Liver (tissue), 9 donors: ENCODE measurements around the gene AHCY. TPM values are rescaled to one million over a fixed set of nuclear protein-coding genes. Genes with fewer than 3 reads are reported as not detected.
"Not testable (repeated sequence)": the region's sequence is repeated elsewhere in the genome, so short reads cannot be mapped to it uniquely, and the experiment has no call there.

Source experiments
- DNase-seq: peaks from one replicate; pipeline ENCODE4 v3.0.0-alpha.2; 2017; ENCODE audit warnings: low spot score
- H3K27ac ChIP-seq, 2 donors: one replicate each; pipeline ENCODE4 v1.7.0; 2013; ENCODE audit warnings: inconsistent platforms in 2 of 2, low read length in 2 of 2, control low read depth in 1 of 2, low read depth in 1 of 2, mild to moderate bottlenecking in 1 of 2
- H3K27me3 ChIP-seq, 4 donors: one replicate each; pipeline versions ENCODE4 v1.6.1 to v1.7.0; 2013; ENCODE audit warnings: low read length in 3 of 4, inconsistent platforms in 1 of 4, mild to moderate bottlenecking in 1 of 4, moderate library complexity in 1 of 4; ENCODE audit not compliant: control insufficient read depth in 4 of 4, insufficient read depth in 4 of 4
- H3K36me3 ChIP-seq, 4 donors: one replicate each; pipeline versions ENCODE4 v1.6.1 to v1.7.0; 2013; ENCODE audit warnings: low read length in 3 of 4, mild to moderate bottlenecking in 3 of 4, low read depth in 1 of 4, moderate library complexity in 1 of 4; ENCODE audit not compliant: control insufficient read depth in 4 of 4, insufficient read depth in 3 of 4
- H3K4me1 ChIP-seq, 4 donors: one replicate each; pipeline versions ENCODE4 v1.6.1 to v1.7.0; 2013; ENCODE audit warnings: low read length in 3 of 4, mild to moderate bottlenecking in 3 of 4, moderate library complexity in 1 of 4; ENCODE audit not compliant: control insufficient read depth in 4 of 4, insufficient read depth in 4 of 4
- H3K4me3 ChIP-seq, 3 donors: one replicate each; pipeline versions ENCODE4 v1.6.1 to v1.7.0; 2013; ENCODE audit warnings: low read length in 3 of 3, control low read depth in 1 of 3, low read depth in 1 of 3, mild to moderate bottlenecking in 1 of 3
- H3K9ac ChIP-seq, 2 donors: one replicate each; pipeline ENCODE4 v1.7.0; 2013; ENCODE audit warnings: low read length in 2 of 2, mild to moderate bottlenecking in 2 of 2, moderate library complexity in 2 of 2, control low read depth in 1 of 2, low read depth in 1 of 2
- H3K9me3 ChIP-seq, 4 donors: one replicate each; pipeline versions ENCODE4 v1.6.1 to v1.7.0; 2013; ENCODE audit warnings: low read length in 3 of 4; ENCODE audit not compliant: control insufficient read depth in 4 of 4
- EGR1 ChIP-seq, 2 donors: IDR thresholded peaks; 2 replicates each; pipeline ENCODE4 v1.6.1; 2016 to 2018; ENCODE audit warnings: antibody characterized with exemption in 2 of 2, low read depth in 2 of 2
- FOXA2 ChIP-seq: IDR thresholded peaks from 2 replicates; pipeline ENCODE4 v1.6.1; 2016; ENCODE audit warnings: antibody characterized with exemption
- GABPA ChIP-seq, 2 donors: IDR thresholded peaks in 1 of 2; conservative IDR thresholded peaks in 1 of 2; 2 replicates each; pipeline ENCODE4 v1.6.1; 2016; ENCODE audit warnings: antibody characterized with exemption in 2 of 2, mild to moderate bottlenecking in 1 of 2, moderate library complexity in 1 of 2
- HNF4A ChIP-seq, 2 donors: conservative IDR thresholded peaks; 2 replicates each; pipeline ENCODE4 v1.6.1; 2016; ENCODE audit warnings: antibody characterized with exemption in 2 of 2, mild to moderate bottlenecking in 2 of 2
- HNF4G ChIP-seq: IDR thresholded peaks from 2 replicates; pipeline ENCODE4 v1.6.1; 2016; ENCODE audit warnings: antibody characterized with exemption
- JUND ChIP-seq, 2 donors: IDR thresholded peaks; 2 replicates each; pipeline ENCODE4 v1.6.1; 2016; ENCODE audit warnings: antibody characterized with exemption in 2 of 2
- NR2F2 ChIP-seq: IDR thresholded peaks from 2 replicates; pipeline ENCODE4 v1.6.1; 2016; ENCODE audit warnings: antibody characterized with exemption
- RAD21 ChIP-seq, 2 donors: IDR thresholded peaks; 2 replicates each; pipeline ENCODE4 v1.6.1; 2016; ENCODE audit warnings: antibody characterized with exemption in 2 of 2, mild to moderate bottlenecking in 2 of 2
- SP1 ChIP-seq: IDR thresholded peaks from 2 replicates; pipeline ENCODE4 v1.6.1; 2018; ENCODE audit warnings: antibody characterized with exemption, mild to moderate bottlenecking
- TAF1 ChIP-seq: conservative IDR thresholded peaks from 2 replicates; pipeline ENCODE4 v1.6.1; 2016; ENCODE audit warnings: antibody characterized with exemption, mild to moderate bottlenecking
- YY1 ChIP-seq: IDR thresholded peaks from 2 replicates; pipeline ENCODE4 v1.6.1; 2016; ENCODE audit warnings: antibody characterized with exemption, mild to moderate bottlenecking
- WGBS: extraction: QIAGEN DNeasy Blood & Tissue Kit; methylation state at CpG from one replicate; pipeline ENCODE4 v1.1.7; 2013; 5-methylcytosine and 5-hydroxymethylcytosine counted together
- polyA plus RNA-seq, 2 donors: library from polyadenylated mRNA; stranded (reverse) in 1 of 2; unstranded in 1 of 2; fragments of 200-250 nt in 1 of 2; fragments of >200 nt in 1 of 2; fragmentation: Nextera tagmentation in 1 of 2; extraction: Ambion mirVana in 1 of 2; gene quantifications; one replicate each; pipeline versions ENCODE4 v1.2.1 to v1.2.3, GENCODE V29; 2013 to 2015
- total RNA-seq, 2 donors: library from RNA; depleted of rRNA; stranded (reverse); fragments of >200 nt; gene quantifications; one replicate each; pipeline ENCODE4 v1.2.3, GENCODE V29; 2014
- TF ChIP-seq, protein P1 (sequence below): fragments of 150-350 bp; IDR thresholded peaks from 2 replicates; pipeline ENCODE4 v1.5.1; 2017; ENCODE audit warnings: improper control_type of control experiment, low read depth, low read length; ENCODE audit not compliant: missing input control
- TF ChIP-seq, protein P2 (sequence below): IDR thresholded peaks from 2 replicates; pipeline ENCODE4 v1.6.1; 2016; ENCODE audit warnings: antibody characterized with exemption, mild to moderate bottlenecking
- TF ChIP-seq, protein P3 (sequence below): IDR thresholded peaks from 2 replicates; pipeline ENCODE4 v1.6.1; 2016; ENCODE audit warnings: antibody characterized with exemption
- TF ChIP-seq, protein P4 (sequence below): IDR thresholded peaks from 2 replicates; pipeline ENCODE4 v1.6.1; 2016; ENCODE audit warnings: antibody characterized with exemption
- TF ChIP-seq, protein P5 (sequence below): IDR thresholded peaks from 2 replicates; pipeline ENCODE4 v1.6.1; 2016; ENCODE audit warnings: antibody characterized with exemption
- donor health status: healthy.
- donor health status: healthy.
- donor health status: healthy.
- donor health status: healthy.
- donor health status: healthy.

AHCY gene
- total and polyA plus RNA-seq, 4 donors, result 56.0 to 138 (median 113) TPM

- Histone ChIP-seq H3K9me3 (no peaks in the 10 kb centered on the region), H3K27me3 (no peaks in the 10 kb centered on the region), H3K27ac (no peak overlapping the region), H3K36me3 (no peaks in the 10 kb centered on the region), H3K4me3 (no peak overlapping the region), H3K9ac (no peak overlapping the region), H3K4me1 (no peaks in the 10 kb centered on the region)
- no peak for TF ChIP-seq SP1
- TF ChIP-seq HNF4A (conservative IDR thresholded peaks at IDR 0.05), result no peak
- no peak for TF ChIP-seq JUND (IDR thresholded peaks at IDR 0.05)
- no peak for TF ChIP-seq FOXA2
- TF ChIP-seq, protein P1, sequence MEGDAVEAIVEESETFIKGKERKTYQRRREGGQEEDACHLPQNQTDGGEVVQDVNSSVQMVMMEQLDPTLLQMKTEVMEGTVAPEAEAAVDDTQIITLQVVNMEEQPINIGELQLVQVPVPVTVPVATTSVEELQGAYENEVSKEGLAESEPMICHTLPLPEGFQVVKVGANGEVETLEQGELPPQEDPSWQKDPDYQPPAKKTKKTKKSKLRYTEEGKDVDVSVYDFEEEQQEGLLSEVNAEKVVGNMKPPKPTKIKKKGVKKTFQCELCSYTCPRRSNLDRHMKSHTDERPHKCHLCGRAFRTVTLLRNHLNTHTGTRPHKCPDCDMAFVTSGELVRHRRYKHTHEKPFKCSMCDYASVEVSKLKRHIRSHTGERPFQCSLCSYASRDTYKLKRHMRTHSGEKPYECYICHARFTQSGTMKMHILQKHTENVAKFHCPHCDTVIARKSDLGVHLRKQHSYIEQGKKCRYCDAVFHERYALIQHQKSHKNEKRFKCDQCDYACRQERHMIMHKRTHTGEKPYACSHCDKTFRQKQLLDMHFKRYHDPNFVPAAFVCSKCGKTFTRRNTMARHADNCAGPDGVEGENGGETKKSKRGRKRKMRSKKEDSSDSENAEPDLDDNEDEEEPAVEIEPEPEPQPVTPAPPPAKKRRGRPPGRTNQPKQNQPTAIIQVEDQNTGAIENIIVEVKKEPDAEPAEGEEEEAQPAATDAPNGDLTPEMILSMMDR, result no peak
- no peak for TF ChIP-seq YY1
- TF ChIP-seq GABPA (IDR thresholded peaks at IDR 0.05 in 1 of 2, conservative IDR thresholded peaks at IDR 0.05 in 1 of 2), result no peak
- TF ChIP-seq HNF4G, result no peak
- TF ChIP-seq, protein P2, sequence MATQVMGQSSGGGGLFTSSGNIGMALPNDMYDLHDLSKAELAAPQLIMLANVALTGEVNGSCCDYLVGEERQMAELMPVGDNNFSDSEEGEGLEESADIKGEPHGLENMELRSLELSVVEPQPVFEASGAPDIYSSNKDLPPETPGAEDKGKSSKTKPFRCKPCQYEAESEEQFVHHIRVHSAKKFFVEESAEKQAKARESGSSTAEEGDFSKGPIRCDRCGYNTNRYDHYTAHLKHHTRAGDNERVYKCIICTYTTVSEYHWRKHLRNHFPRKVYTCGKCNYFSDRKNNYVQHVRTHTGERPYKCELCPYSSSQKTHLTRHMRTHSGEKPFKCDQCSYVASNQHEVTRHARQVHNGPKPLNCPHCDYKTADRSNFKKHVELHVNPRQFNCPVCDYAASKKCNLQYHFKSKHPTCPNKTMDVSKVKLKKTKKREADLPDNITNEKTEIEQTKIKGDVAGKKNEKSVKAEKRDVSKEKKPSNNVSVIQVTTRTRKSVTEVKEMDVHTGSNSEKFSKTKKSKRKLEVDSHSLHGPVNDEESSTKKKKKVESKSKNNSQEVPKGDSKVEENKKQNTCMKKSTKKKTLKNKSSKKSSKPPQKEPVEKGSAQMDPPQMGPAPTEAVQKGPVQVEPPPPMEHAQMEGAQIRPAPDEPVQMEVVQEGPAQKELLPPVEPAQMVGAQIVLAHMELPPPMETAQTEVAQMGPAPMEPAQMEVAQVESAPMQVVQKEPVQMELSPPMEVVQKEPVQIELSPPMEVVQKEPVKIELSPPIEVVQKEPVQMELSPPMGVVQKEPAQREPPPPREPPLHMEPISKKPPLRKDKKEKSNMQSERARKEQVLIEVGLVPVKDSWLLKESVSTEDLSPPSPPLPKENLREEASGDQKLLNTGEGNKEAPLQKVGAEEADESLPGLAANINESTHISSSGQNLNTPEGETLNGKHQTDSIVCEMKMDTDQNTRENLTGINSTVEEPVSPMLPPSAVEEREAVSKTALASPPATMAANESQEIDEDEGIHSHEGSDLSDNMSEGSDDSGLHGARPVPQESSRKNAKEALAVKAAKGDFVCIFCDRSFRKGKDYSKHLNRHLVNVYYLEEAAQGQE, result no peak
- TF ChIP-seq, protein P3, sequence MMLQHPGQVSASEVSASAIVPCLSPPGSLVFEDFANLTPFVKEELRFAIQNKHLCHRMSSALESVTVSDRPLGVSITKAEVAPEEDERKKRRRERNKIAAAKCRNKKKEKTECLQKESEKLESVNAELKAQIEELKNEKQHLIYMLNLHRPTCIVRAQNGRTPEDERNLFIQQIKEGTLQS, result no peak
- TF ChIP-seq, protein P4, sequence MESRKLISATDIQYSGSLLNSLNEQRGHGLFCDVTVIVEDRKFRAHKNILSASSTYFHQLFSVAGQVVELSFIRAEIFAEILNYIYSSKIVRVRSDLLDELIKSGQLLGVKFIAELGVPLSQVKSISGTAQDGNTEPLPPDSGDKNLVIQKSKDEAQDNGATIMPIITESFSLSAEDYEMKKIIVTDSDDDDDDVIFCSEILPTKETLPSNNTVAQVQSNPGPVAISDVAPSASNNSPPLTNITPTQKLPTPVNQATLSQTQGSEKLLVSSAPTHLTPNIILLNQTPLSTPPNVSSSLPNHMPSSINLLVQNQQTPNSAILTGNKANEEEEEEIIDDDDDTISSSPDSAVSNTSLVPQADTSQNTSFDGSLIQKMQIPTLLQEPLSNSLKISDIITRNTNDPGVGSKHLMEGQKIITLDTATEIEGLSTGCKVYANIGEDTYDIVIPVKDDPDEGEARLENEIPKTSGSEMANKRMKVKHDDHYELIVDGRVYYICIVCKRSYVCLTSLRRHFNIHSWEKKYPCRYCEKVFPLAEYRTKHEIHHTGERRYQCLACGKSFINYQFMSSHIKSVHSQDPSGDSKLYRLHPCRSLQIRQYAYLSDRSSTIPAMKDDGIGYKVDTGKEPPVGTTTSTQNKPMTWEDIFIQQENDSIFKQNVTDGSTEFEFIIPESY, result no peak
- TF ChIP-seq RAD21 (IDR thresholded peaks at IDR 0.05), result no peak
- TF ChIP-seq, protein P5, sequence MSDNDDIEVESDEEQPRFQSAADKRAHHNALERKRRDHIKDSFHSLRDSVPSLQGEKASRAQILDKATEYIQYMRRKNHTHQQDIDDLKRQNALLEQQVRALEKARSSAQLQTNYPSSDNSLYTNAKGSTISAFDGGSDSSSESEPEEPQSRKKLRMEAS, result no peak
- no peak for TF ChIP-seq TAF1
- no peak for TF ChIP-seq EGR1 (IDR thresholded peaks at IDR 0.05; ENCODE audit: low read depth in 2 of 2)
- TF ChIP-seq NR2F2, result no peak
- 72% methylated on average over 3 of the region's 3 CpGs for WGBS
- DNase-seq, result no peak
Observed at GRCh38 chr20:34350095-34350494, 46.9 kb upstream of the AHCY start.

GRCh38 chr20:34347571-34347970 is 44.4 kb upstream of the AHCY start:
- Histone ChIP-seq H3K27me3 (no peaks in the 10 kb centered on the region), H3K9ac (no peak overlapping the region), H3K27ac (no peak overlapping the region), H3K4me1 (peaks cover 0 to 12% (median 6%) of the 10 kb centered on the region in 4 donors), H3K9me3 (no peaks in the 10 kb centered on the region), H3K36me3 (no peaks in the 10 kb centered on the region), H3K4me3 (no peak overlapping the region)
- WGBS, result 93% methylated on average over 4 of the region's 4 CpGs
- TF ChIP-seq, protein P1, result no peak
- TF ChIP-seq EGR1 (IDR thresholded peaks at IDR 0.05; ENCODE audit: low read depth in 2 of 2) (no peak), HNF4G (no peak)
- TF ChIP-seq, protein P3, result no peak
- no peak for DNase-seq

DNA sequence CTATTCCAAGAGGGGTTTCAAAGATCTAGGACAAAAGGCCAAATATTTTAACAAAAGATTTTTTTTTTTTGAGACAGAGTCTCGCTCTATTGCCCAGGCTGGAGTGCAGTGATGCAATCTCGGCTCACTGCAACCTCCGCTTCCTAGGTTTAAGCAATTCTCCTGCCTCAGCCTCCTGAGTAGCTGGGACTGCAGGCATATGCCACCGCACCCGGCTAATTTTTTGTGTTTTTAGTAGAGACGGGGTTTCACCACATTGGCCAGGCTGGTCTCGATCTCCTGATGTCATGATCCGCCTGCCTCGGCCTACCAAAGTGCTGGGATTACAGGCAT is 43.3 kb upstream of the AHCY start:
- H3K9me3 ChIP-seq, DNase-seq, H3K27me3 ChIP-seq, H3K27ac ChIP-seq, H3K4me3 ChIP-seq, H3K36me3 ChIP-seq, H3K9ac ChIP-seq: not testable (repeated sequence)
- WGBS, result 95% methylated on average over 9 of the region's 9 CpGs
- peaks cover 0 to 12% (median 6%) of the 10 kb centered on the region in 4 donors for H3K4me1 ChIP-seq
